Liver (tissue), 3 donors: ENCODE measurements around the gene U2AF2.

Experiments
- CTCF ChIP-seq: fragments of 150-350 bp; IDR thresholded peaks from 2 replicates; pipeline ENCODE4 v1.5.1; 2017; ENCODE audit warnings: improper control_type of control experiment, low read depth, low read length; ENCODE audit not compliant: missing input control
- HNF4G ChIP-seq: IDR thresholded peaks from 2 replicates; pipeline ENCODE4 v1.6.1; 2016; ENCODE audit warnings: antibody characterized with exemption
- RAD21 ChIP-seq, 2 donors: IDR thresholded peaks; 2 replicates each; pipeline ENCODE4 v1.6.1; 2016; ENCODE audit warnings: antibody characterized with exemption in 2 of 2, mild to moderate bottlenecking in 2 of 2
- TAF1 ChIP-seq: conservative IDR thresholded peaks from 2 replicates; pipeline ENCODE4 v1.6.1; 2016; ENCODE audit warnings: antibody characterized with exemption, mild to moderate bottlenecking
- TF ChIP-seq, protein P1 (sequence below): IDR thresholded peaks from 2 replicates; pipeline ENCODE4 v1.6.1; 2016; ENCODE audit warnings: antibody characterized with exemption, mild to moderate bottlenecking
- TF ChIP-seq, protein P2 (sequence below): IDR thresholded peaks from 2 replicates; pipeline ENCODE4 v1.6.1; 2016; ENCODE audit warnings: antibody characterized with exemption
- donor health status: healthy.
- donor health status: healthy.

DNA sequence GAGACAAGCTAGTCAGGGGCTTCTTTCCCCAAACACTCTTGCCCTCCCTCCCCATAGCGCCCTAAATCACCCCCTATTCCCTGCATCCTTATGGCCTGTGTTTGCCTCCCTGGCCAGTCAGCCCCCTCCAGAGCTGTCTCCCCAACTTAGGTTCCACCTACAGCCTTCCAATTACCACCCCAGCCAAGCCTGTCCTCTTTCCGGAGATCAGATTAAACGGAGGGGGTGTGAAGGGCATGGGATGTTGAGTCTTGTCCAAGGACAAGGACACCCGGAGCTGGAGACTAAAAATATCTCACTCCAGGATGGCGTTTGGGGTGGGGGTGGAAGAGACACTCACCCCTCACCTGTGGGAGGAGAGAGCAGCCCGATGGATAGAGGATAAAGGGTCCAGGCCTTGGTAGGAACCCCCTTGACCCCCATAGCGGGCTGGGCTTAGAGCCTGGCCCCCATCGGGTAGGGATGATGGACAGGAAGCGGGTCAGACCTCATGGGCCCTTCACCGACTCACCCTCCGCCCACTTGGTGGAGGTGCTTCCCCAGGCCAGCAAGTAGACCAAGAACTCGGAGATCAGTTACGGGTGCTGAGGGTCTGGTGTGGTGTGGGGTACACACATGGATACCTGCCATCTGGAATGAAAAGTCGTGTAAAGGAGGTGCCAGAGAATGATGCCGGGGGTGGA, 43.4 kb upstream of the U2AF2 start:
- no peak for TF ChIP-seq CTCF
- TF ChIP-seq, protein P1, sequence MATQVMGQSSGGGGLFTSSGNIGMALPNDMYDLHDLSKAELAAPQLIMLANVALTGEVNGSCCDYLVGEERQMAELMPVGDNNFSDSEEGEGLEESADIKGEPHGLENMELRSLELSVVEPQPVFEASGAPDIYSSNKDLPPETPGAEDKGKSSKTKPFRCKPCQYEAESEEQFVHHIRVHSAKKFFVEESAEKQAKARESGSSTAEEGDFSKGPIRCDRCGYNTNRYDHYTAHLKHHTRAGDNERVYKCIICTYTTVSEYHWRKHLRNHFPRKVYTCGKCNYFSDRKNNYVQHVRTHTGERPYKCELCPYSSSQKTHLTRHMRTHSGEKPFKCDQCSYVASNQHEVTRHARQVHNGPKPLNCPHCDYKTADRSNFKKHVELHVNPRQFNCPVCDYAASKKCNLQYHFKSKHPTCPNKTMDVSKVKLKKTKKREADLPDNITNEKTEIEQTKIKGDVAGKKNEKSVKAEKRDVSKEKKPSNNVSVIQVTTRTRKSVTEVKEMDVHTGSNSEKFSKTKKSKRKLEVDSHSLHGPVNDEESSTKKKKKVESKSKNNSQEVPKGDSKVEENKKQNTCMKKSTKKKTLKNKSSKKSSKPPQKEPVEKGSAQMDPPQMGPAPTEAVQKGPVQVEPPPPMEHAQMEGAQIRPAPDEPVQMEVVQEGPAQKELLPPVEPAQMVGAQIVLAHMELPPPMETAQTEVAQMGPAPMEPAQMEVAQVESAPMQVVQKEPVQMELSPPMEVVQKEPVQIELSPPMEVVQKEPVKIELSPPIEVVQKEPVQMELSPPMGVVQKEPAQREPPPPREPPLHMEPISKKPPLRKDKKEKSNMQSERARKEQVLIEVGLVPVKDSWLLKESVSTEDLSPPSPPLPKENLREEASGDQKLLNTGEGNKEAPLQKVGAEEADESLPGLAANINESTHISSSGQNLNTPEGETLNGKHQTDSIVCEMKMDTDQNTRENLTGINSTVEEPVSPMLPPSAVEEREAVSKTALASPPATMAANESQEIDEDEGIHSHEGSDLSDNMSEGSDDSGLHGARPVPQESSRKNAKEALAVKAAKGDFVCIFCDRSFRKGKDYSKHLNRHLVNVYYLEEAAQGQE: no peak
- no peak for TF ChIP-seq TAF1
- no peak for TF ChIP-seq RAD21 (IDR thresholded peaks at IDR 0.05)
- TF ChIP-seq HNF4G: no peak
- TF ChIP-seq, protein P2, sequence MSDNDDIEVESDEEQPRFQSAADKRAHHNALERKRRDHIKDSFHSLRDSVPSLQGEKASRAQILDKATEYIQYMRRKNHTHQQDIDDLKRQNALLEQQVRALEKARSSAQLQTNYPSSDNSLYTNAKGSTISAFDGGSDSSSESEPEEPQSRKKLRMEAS: no peak
